GM21526 (cell line): ENCODE data around the gene TUBA1C.

ENCODE experiments used
- ATAC-seq: cut with Tn5 transposase; IDR thresholded peaks from one replicate; pipeline ENCODE4 v1.9.1; 2021; ENCODE audit warnings: moderate library complexity; ENCODE audit not compliant: unreplicated experiment, low FRiP score

Gene TUBA1C

GRCh38 chr12:49264873-49265792 is at the start of gene TUBA1C:
Gene TUBA1C (plus strand): TSS chr12:49265082. CDS start chr12:49265182, 100 bp downstream.
- ATAC-seq, result peak; percentile 84

- no peak for ATAC-seq
These were observed 45.4 kb upstream of the TUBA1C start for GRCh38 chr12:49219417-49220026.

- no peak for ATAC-seq
These were observed 43.9 kb upstream of the TUBA1C start for GRCh38 chr12:49220972-49221371.

- ATAC-seq, result no peak
These were observed 41.8 kb upstream of the TUBA1C start for GRCh38 chr12:49223122-49223521.

GRCh38 chr12:49223590-49224369 is 41.1 kb upstream of the TUBA1C start:
- ATAC-seq, result no peak

- no peak for ATAC-seq
These were observed 39.2 kb upstream of the TUBA1C start for GRCh38 chr12:49225576-49226166.

- no peak for ATAC-seq
These were observed 37.2 kb upstream of the TUBA1C start for GRCh38 chr12:49227713-49228112.

GRCh38 chr12:49228653-49229052 is 36.2 kb upstream of the TUBA1C start:
- no peak for ATAC-seq

- ATAC-seq, result no peak
These were observed 34.6 kb upstream of the TUBA1C start for GRCh38 chr12:49230176-49230804.

GRCh38 chr12:49230805-49231194 is 34.1 kb upstream of the TUBA1C start:
- no peak for ATAC-seq

GRCh38 chr12:49231878-49232655 is 32.8 kb upstream of the TUBA1C start:
- no peak for ATAC-seq

- no peak for ATAC-seq
These were observed 31.7 kb upstream of the TUBA1C start for GRCh38 chr12:49232940-49233841.

GRCh38 chr12:49233842-49234526 is 30.9 kb upstream of the TUBA1C start:
- no peak for ATAC-seq

- no peak for ATAC-seq
These were observed 28.5 kb upstream of the TUBA1C start for GRCh38 chr12:49236423-49236822.

GRCh38 chr12:49243631-49244030 is 21.3 kb upstream of the TUBA1C start:
- ATAC-seq, result no peak

GRCh38 chr12:49244176-49244575 is 20.7 kb upstream of the TUBA1C start:
- no peak for ATAC-seq

- no peak for ATAC-seq
These were observed 13.5 kb upstream of the TUBA1C start for GRCh38 chr12:49251357-49251756.

- no peak for ATAC-seq
These were observed 11.8 kb upstream of the TUBA1C start for GRCh38 chr12:49253033-49253623.
